PFSK-1 (cell line): ENCODE results near the gene THAP11.

Source experiments
- FOXP2 ChIP-seq: optimal IDR thresholded peaks from 2 replicates; pipeline ENCODE3; 2011; ENCODE audit warnings: borderline replicate concordance, control low read depth, inconsistent platforms; ENCODE audit not compliant: insufficient read depth; ENCODE audit errors: extremely low read length, extremely low read depth
- POLR2AphosphoS5 ChIP-seq: IDR thresholded peaks from 2 replicates; pipeline ENCODE4 v1.6.1; 2012; ENCODE audit warnings: low read depth, mild to moderate bottlenecking, control low read depth, low read length, moderate library complexity
- REST ChIP-seq, 2 experiments: IDR thresholded peaks; 2 replicates each; pipeline versions ENCODE4 v1.6.1 to v1.8.0; 2011 to 2012; ENCODE audit warnings: low read depth in 2 of 2, low read length in 2 of 2, control low read depth in 1 of 2, inconsistent platforms in 1 of 2, mild to moderate bottlenecking in 1 of 2, moderate library complexity in 1 of 2; ENCODE audit not compliant: insufficient read depth in 1 of 2
- SIN3A ChIP-seq: IDR thresholded peaks from 2 replicates; pipeline ENCODE4 v1.6.1; 2012; ENCODE audit warnings: mild to moderate bottlenecking, low read length, moderate library complexity, borderline replicate concordance; ENCODE audit not compliant: insufficient read depth
- TAF1 ChIP-seq: IDR thresholded peaks from 2 replicates; pipeline ENCODE4 v1.6.1; 2012; ENCODE audit warnings: low read length, control low read depth, borderline replicate concordance; ENCODE audit not compliant: insufficient read depth

- no peak for TF ChIP-seq POLR2AphosphoS5
- no peak for TF ChIP-seq REST (IDR thresholded peaks at IDR 0.05; ENCODE audit: insufficient read depth in 1 of 2, low read depth in 2 of 2, low read length in 2 of 2)
- TF ChIP-seq SIN3A = no peak
- TF ChIP-seq TAF1 = no peak
- no peak for TF ChIP-seq FOXP2
Observed at GRCh38 chr16:67880584-67880983, 38.5 kb downstream of the THAP11 start.
